H9 (cell line): ENCODE measurements around the gene WBP1L. TPM values are rescaled to one million over a fixed set of nuclear protein-coding genes. Genes with fewer than 3 reads are reported as not detected.
A peak's percentile ranks its signal among the peaks of the same experiment; 100 is the strongest.

Experiments
- DNase-seq: peaks from one replicate; pipeline ENCODE4 v3.0.0-alpha.2; 2017
- H2AFZ ChIP-seq: one replicate; pipeline ENCODE4 v1.6.1; 2013; ENCODE audit warnings: mild to moderate bottlenecking, low read length, control low read depth, moderate library complexity
- H2AK5ac ChIP-seq: 2 replicates; pipeline ENCODE4 v1.6.1; 2013; ENCODE audit warnings: low read length, control low read depth, mixed read lengths; ENCODE audit not compliant: insufficient read length
- H2BK120ac ChIP-seq: one replicate; pipeline ENCODE4 v1.6.1; 2013; ENCODE audit warnings: low read depth, mild to moderate bottlenecking, low read length, control low read depth, inconsistent platforms; ENCODE audit not compliant: poor library complexity, severe bottlenecking
- H2BK12ac ChIP-seq: 2 replicates; pipeline ENCODE4 v1.6.1; 2013; ENCODE audit warnings: low read length, control low read depth, mixed read lengths, low read depth; ENCODE audit not compliant: insufficient read length
- H2BK15ac ChIP-seq: 2 replicates; pipeline ENCODE4 v1.6.1; 2013; ENCODE audit warnings: low read depth, low read length, control low read depth
- H2BK20ac ChIP-seq: one replicate; pipeline ENCODE4 v1.6.1; 2013; ENCODE audit warnings: low read depth, mild to moderate bottlenecking, low read length, control low read depth, inconsistent platforms; ENCODE audit not compliant: poor library complexity, severe bottlenecking
- H2BK5ac ChIP-seq: 2 replicates; pipeline ENCODE4 v1.6.1; 2013; ENCODE audit warnings: low read length, control low read depth, mixed read lengths; ENCODE audit not compliant: insufficient read length
- H3K14ac ChIP-seq: 2 replicates; pipeline ENCODE4 v1.6.1; 2013; ENCODE audit warnings: low read length, control low read depth; ENCODE audit not compliant: insufficient read depth
- H3K18ac ChIP-seq: 2 replicates; pipeline ENCODE4 v1.6.1; 2013; ENCODE audit warnings: low read depth, mild to moderate bottlenecking, mixed read lengths, low read length, control low read depth; ENCODE audit not compliant: insufficient read length
- H3K23ac ChIP-seq: 2 replicates; pipeline ENCODE4 v1.6.1; 2013; ENCODE audit warnings: low read length, control low read depth, mixed read lengths, low read depth; ENCODE audit not compliant: insufficient read length
- H3K23me2 ChIP-seq: 2 replicates; pipeline ENCODE4 v1.6.1; 2013; ENCODE audit warnings: low read depth, mild to moderate bottlenecking, mixed read lengths, low read length, control low read depth; ENCODE audit not compliant: insufficient read length, poor library complexity, severe bottlenecking
- H3K27ac ChIP-seq: 2 replicates; pipeline ENCODE4 v1.5.1; 2013; ENCODE audit warnings: low read length, control low read depth, mixed read lengths, low read depth; ENCODE audit not compliant: insufficient read length
- H3K27me3 ChIP-seq: 2 replicates; pipeline ENCODE4 v1.6.1; 2013; ENCODE audit warnings: low read length, control low read depth, inconsistent platforms; ENCODE audit not compliant: insufficient read depth
- H3K4ac ChIP-seq: 2 replicates; pipeline ENCODE4 v1.6.1; 2013; ENCODE audit warnings: low read depth, mild to moderate bottlenecking, control low read depth, inconsistent platforms, low read length, moderate library complexity
- H3K4me1 ChIP-seq: 2 replicates; pipeline ENCODE4 v1.6.1; 2013; ENCODE audit warnings: low read length, control low read depth, inconsistent platforms; ENCODE audit not compliant: insufficient read depth
- H3K4me2 ChIP-seq: 2 replicates; pipeline ENCODE4 v1.6.1; 2013; ENCODE audit warnings: low read length, control low read depth, mixed read lengths; ENCODE audit not compliant: insufficient read length, insufficient read depth
- H3K56ac ChIP-seq: 2 replicates; pipeline ENCODE4 v1.6.1; 2013; ENCODE audit warnings: low read depth, mild to moderate bottlenecking, mixed read lengths, low read length, control low read depth; ENCODE audit not compliant: insufficient read length
- H3K79me1 ChIP-seq: 2 replicates; pipeline ENCODE4 v1.6.1; 2013; ENCODE audit warnings: low read depth, mild to moderate bottlenecking, moderate library complexity, low read length, control low read depth, inconsistent platforms; ENCODE audit not compliant: insufficient read depth, poor library complexity, severe bottlenecking
- H3K79me2 ChIP-seq: 2 replicates; pipeline ENCODE4 v1.6.1; 2013; ENCODE audit warnings: low read length, control low read depth, inconsistent platforms; ENCODE audit not compliant: insufficient read depth
- H3K9ac ChIP-seq: 2 replicates; pipeline ENCODE4 v1.6.1; 2013; ENCODE audit warnings: low read length, control low read depth, mixed read lengths; ENCODE audit not compliant: insufficient read length; ENCODE audit errors: extremely low read depth
- H3K9me3 ChIP-seq: one replicate; pipeline ENCODE4 v1.6.1; 2013; ENCODE audit warnings: low read depth, low read length, inconsistent platforms; ENCODE audit not compliant: control insufficient read depth
- H3T11ph ChIP-seq: one replicate; pipeline ENCODE4 v1.6.1; 2013; ENCODE audit warnings: mild to moderate bottlenecking, low read length, control low read depth, inconsistent platforms
- H4K20me1 ChIP-seq: one replicate; pipeline ENCODE4 v1.6.1; 2013; ENCODE audit not compliant: control insufficient read depth, insufficient read length, insufficient read depth
- H4K5ac ChIP-seq: 2 replicates; pipeline ENCODE4 v1.6.1; 2013; ENCODE audit warnings: low read depth, mild to moderate bottlenecking, mixed read lengths, low read length, control low read depth; ENCODE audit not compliant: insufficient read length
- H4K8ac ChIP-seq: replicated peaks from 2 replicates; pipeline ENCODE4 v1.6.1; 2013; ENCODE audit warnings: low read length, control low read depth, mixed read lengths, low read depth; ENCODE audit not compliant: insufficient read length
- H4K91ac ChIP-seq: 2 replicates; pipeline ENCODE4 v1.6.1; 2013; ENCODE audit warnings: low read depth, mild to moderate bottlenecking, moderate library complexity, mixed read lengths, low read length, control low read depth; ENCODE audit not compliant: insufficient read length
- H3K27ac Mint-ChIP-seq, 3 experiments: 2 replicates in 2 of 3; 3 replicates in 1 of 3; pipeline ENCODE4 v1.8.0; 2020 to 2021; ENCODE audit warnings: mixed read lengths in 3 of 3, mild to moderate bottlenecking in 1 of 3, moderate library complexity in 1 of 3
- H3K27me3 Mint-ChIP-seq: 2 replicates; pipeline ENCODE4 v1.8.0; 2021; ENCODE audit warnings: low read depth, mild to moderate bottlenecking, moderate library complexity, mixed read lengths
- H3K36me3 Mint-ChIP-seq, 3 experiments: 2 replicates in 2 of 3; 3 replicates in 1 of 3; pipeline ENCODE4 v1.8.0; 2020 to 2021; ENCODE audit warnings: low read depth in 3 of 3, mixed read lengths in 3 of 3; ENCODE audit not compliant: insufficient read depth in 1 of 3
- H3K4me1 Mint-ChIP-seq, 2 experiments: 2 replicates each; pipeline ENCODE4 v1.8.0; 2020; ENCODE audit warnings: mixed read lengths in 2 of 2
- H3K4me3 Mint-ChIP-seq, 2 experiments: 2 replicates in 1 of 2; 3 replicates in 1 of 2; pipeline ENCODE4 v1.8.0; 2020 to 2021; ENCODE audit warnings: mild to moderate bottlenecking in 2 of 2, mixed read lengths in 2 of 2, moderate library complexity in 1 of 2
- H3K9me3 Mint-ChIP-seq, 2 experiments: 2 replicates in 1 of 2; 3 replicates in 1 of 2; pipeline ENCODE4 v1.8.0; 2020; ENCODE audit warnings: mild to moderate bottlenecking in 2 of 2, mixed read lengths in 2 of 2, moderate library complexity in 1 of 2
- WGBS: extraction: QIAGEN DNeasy Blood & Tissue Kit; methylation state at CpG from one replicate; pipeline ENCODE4 v1.1.7; 2013; ENCODE audit warnings: missing lambda C conversion rate, low lambda C conversion rate, mixed read lengths; ENCODE audit not compliant: insufficient read length; ENCODE audit errors: extremely low coverage; 5-methylcytosine and 5-hydroxymethylcytosine counted together
- total RNA-seq: library from RNA; stranded (reverse); gene quantifications from 2 replicates; pipeline ENCODE4 v1.2.1, GENCODE V29; 2021
- TF ChIP-seq, protein P1 (sequence below): fragments of 200-600 bp; sonication (generic); conservative IDR thresholded peaks from 3 replicates; pipeline ENCODE4 v1.8.0; 2021; ENCODE audit warnings: antibody characterized with exemption, mild to moderate bottlenecking

WBP1L gene
- total RNA-seq, 1 experiment from 2014 or later, result 23.8 TPM

DNA sequence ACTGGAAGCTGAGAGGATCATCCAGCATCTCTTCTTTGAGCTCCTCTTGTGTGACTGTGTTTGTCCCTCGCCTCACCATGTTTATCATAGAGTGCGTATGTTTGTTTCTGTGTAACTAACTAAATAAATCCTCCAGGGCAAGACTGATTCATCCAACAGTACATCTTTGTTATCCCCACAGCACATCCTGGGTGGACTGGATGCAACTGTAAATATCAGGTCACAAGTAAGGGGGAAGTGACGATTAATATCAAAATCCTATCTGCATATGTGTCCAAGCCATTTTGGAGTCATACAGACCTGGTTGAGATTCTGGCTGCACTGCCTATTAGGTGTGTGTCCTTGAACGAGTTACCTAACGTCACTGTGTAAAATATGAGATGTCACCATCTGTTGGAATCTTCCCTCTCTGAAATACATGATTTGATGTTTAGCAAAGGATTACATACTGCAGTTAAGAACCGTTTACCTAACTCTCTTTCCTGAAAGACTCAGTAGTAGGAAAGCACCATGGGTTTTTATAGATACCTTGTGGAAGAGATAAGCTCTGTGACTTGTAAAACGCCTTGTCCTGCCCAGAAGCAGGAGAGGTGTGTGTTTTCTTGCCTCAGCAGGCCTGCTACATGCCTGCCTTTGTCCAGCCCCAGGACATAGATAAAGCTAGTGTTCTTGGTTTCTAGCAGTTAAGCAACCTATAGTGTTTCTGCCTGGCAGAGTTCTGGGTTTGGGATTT, 25.8 kb downstream of the WBP1L start:
- no peaks in the 10 kb centered on the region; the same call in 1 of the 2 replicates for H3K27me3 ChIP-seq
- no peak overlapping the region for H2AK5ac ChIP-seq
- H2BK20ac ChIP-seq, result no peak overlapping the region
- no peak overlapping the region for H3K23ac ChIP-seq
- H3K79me1 ChIP-seq, result no peaks in the 10 kb centered on the region
- H2BK12ac ChIP-seq, result no peak overlapping the region
- TF ChIP-seq, protein P1, sequence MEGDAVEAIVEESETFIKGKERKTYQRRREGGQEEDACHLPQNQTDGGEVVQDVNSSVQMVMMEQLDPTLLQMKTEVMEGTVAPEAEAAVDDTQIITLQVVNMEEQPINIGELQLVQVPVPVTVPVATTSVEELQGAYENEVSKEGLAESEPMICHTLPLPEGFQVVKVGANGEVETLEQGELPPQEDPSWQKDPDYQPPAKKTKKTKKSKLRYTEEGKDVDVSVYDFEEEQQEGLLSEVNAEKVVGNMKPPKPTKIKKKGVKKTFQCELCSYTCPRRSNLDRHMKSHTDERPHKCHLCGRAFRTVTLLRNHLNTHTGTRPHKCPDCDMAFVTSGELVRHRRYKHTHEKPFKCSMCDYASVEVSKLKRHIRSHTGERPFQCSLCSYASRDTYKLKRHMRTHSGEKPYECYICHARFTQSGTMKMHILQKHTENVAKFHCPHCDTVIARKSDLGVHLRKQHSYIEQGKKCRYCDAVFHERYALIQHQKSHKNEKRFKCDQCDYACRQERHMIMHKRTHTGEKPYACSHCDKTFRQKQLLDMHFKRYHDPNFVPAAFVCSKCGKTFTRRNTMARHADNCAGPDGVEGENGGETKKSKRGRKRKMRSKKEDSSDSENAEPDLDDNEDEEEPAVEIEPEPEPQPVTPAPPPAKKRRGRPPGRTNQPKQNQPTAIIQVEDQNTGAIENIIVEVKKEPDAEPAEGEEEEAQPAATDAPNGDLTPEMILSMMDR, result no peak
- H3K4me2 ChIP-seq, result no peak overlapping the region
- no peaks in the 10 kb centered on the region for H3K9me3 ChIP-seq
- no peak overlapping the region for H3K18ac ChIP-seq
- no peaks in the 10 kb centered on the region for H4K20me1 ChIP-seq
- H2BK15ac ChIP-seq, result no peak overlapping the region
- peaks cover 0 to 1% of the 10 kb centered on the region in 2 experiments; a peak in 1 of 4 replicates for H3K4me1 Mint-ChIP-seq
- no peak overlapping the region for H3T11ph ChIP-seq
- H3K14ac ChIP-seq, result no peak overlapping the region
- H4K8ac ChIP-seq, result no peak overlapping the region
- no peak overlapping the region for H3K56ac ChIP-seq
- WGBS, result no CpG with 5 or more reads among the region's 7 CpGs
- H2BK120ac ChIP-seq, result no peak overlapping the region
- H3K4me3 Mint-ChIP-seq, result no peak overlapping the region
- peak overlapping the region in 1 of 3 experiments; percentile 43; a peak in 2 of 7 replicates for H3K27ac Mint-ChIP-seq
- no peak overlapping the region for H3K27ac ChIP-seq
- no peaks in the 10 kb centered on the region for H3K4me1 ChIP-seq
- H2BK5ac ChIP-seq, result no peak overlapping the region
- no peak overlapping the region for H4K5ac ChIP-seq
- peaks cover 0 to 5% (median 0%) of the 10 kb centered on the region in 3 experiments; a peak in 1 of 7 replicates for H3K36me3 Mint-ChIP-seq
- DNase-seq, result no peak
- H3K9me3 Mint-ChIP-seq, result no peaks in the 10 kb centered on the region
- no peaks in the 10 kb centered on the region for H3K27me3 Mint-ChIP-seq
- H2AFZ ChIP-seq, result no peak overlapping the region
- no peaks in the 10 kb centered on the region for H3K79me2 ChIP-seq
- no peak overlapping the region for H3K4ac ChIP-seq
- H4K91ac ChIP-seq, result no peak overlapping the region
- no peaks in the 10 kb centered on the region for H3K23me2 ChIP-seq
- H3K9ac ChIP-seq, result no peak overlapping the region
